ENCODE measurements around the gene YAP1.

DNA sequence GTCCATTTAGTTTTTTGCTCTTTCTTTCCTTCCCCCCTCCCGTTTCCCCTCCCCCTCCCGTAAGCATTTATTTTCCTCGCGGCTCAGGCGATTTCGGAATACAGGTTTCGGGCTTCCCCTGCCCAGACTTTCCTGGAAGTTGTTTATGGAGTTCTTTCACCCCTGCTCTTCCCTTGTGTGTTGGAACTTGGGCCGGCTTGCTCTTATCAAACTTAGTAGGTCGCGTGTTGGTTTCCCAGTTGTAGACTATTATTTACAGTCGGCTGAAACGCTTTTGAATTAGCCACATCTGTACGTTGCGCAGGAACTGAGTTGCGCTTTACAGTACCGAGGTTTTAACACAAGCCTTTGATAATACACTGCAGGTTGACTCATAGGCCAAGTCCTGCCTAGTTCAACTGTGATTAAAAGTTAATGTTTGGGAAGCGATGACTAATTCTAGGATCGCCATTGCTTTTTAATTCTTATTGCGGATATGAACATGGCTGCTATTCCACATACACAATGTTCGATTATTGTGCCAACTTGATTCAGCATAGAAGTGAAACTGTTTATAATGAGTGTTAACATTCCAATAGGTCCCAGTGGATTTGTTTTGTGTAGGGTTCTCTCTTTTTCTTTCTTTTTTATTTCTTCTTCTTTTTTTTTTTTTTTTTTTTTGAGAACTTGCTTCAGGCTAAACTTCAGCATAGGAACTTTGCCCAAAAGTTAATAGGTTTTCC is 1.7 kb downstream of the YAP1 start:
- no peak for TF ChIP-seq EZH2 (IDR thresholded peaks at IDR 0.05; ENCODE audit: insufficient read depth, poor library complexity, severe bottlenecking)
- no peak for TF ChIP-seq EZH2phosphoT487 (IDR thresholded peaks at IDR 0.05; ENCODE audit: insufficient read depth, low read depth)
